A673 (cell line): ENCODE data around the gene AGAP1. TPM values are rescaled to one million over a fixed set of nuclear protein-coding genes. Genes with fewer than 3 reads are reported as not detected.

Experiments
- BruUV-seq: library from RNA; stranded (reverse); fragments of 400-500 nt; replicated peaks from 2 replicates; lab custom pipeline; 2021; lab: Mats Ljungman, UMichigan
- CTCF ChIA-PET: fragments of 300-600 bp; sonication (Branson Sonifier 250); formaldehyde crosslinking; loops from one replicate; lab custom pipeline; 2022; ENCODE audit warnings: antibody characterized with exemption; lab: Charles Lee
- POLR2A ChIA-PET: fragments of 300-600 bp; sonication (Branson Sonifier 250); formaldehyde crosslinking; loops from one replicate; lab custom pipeline; 2022; ENCODE audit warnings: antibody characterized with exemption; ENCODE audit not compliant: low non-redundant PET; lab: Charles Lee
- DNase-seq: peaks from one replicate; pipeline ENCODE4 v3.0.0-alpha.2; 2015; ENCODE audit warnings: low spot score
- H3K27ac ChIP-seq: fragments of 200-600 bp; sonication (generic); 2 replicates; pipeline ENCODE4 v1.5.1; 2016; ENCODE audit warnings: mixed run types, low read depth, mild to moderate bottlenecking, mixed read lengths, antibody characterized with exemption, low read length; ENCODE audit not compliant: poor library complexity, severe bottlenecking
- H3K27me3 ChIP-seq: fragments of 200-600 bp; sonication (generic); replicated peaks from 2 replicates; pipeline ENCODE4 v1.6.1; 2017; ENCODE audit warnings: mixed run types, low read depth, mild to moderate bottlenecking, mixed read lengths, antibody characterized with exemption, low read length; ENCODE audit not compliant: insufficient read depth, poor library complexity
- H3K36me3 ChIP-seq: fragments of 200-600 bp; sonication (generic); 2 replicates; pipeline ENCODE4 v1.6.1; 2016; ENCODE audit warnings: mixed run types, mild to moderate bottlenecking, mixed read lengths, antibody characterized with exemption, low read length; ENCODE audit not compliant: insufficient read depth, poor library complexity, severe bottlenecking
- H3K4me1 ChIP-seq: fragments of 200-600 bp; sonication (generic); 2 replicates; pipeline ENCODE4 v1.6.1; 2017; ENCODE audit warnings: mixed run types, mild to moderate bottlenecking, mixed read lengths, antibody characterized with exemption, low read length; ENCODE audit not compliant: insufficient read depth, poor library complexity, severe bottlenecking
- H3K4me3 ChIP-seq: fragments of 200-600 bp; sonication (generic); 2 replicates; pipeline ENCODE4 v1.5.1; 2016; ENCODE audit warnings: low read depth, mixed run types, mild to moderate bottlenecking, mixed read lengths, low read length; ENCODE audit not compliant: poor library complexity, severe bottlenecking
- H3K9me3 ChIP-seq: fragments of 200-600 bp; sonication (generic); 2 replicates; pipeline ENCODE4 v1.6.1; 2016; ENCODE audit warnings: mixed run types, low read depth, mild to moderate bottlenecking, mixed read lengths, antibody characterized with exemption, low read length; ENCODE audit not compliant: poor library complexity, severe bottlenecking
- EZH2 ChIP-seq: fragments of 200-600 bp; sonication (generic); IDR thresholded peaks from 2 replicates; pipeline ENCODE4 v1.6.1; 2017; ENCODE audit warnings: borderline replicate concordance, low read depth, mild to moderate bottlenecking, mixed read lengths, antibody characterized with exemption, low read length; ENCODE audit not compliant: poor library complexity, severe bottlenecking
- intact Hi-C: fragments of 100-400 bp; cut with micrococcal nuclease; formaldehyde crosslinking; loops from one replicate; pipeline ENCODE4 v1.10.0; 2022; ENCODE audit not compliant: unreplicated experiment
- total RNA-seq: library from RNA; stranded (reverse); gene quantifications from 2 replicates; pipeline ENCODE4 v1.2.3, GENCODE V29; 2021
- TF ChIP-seq, protein P1 (sequence below): fragments of 300-800, 200-600 bp; sonication (generic); conservative IDR thresholded peaks from 2 replicates; pipeline ENCODE4 v1.5.1; 2017; ENCODE audit warnings: low read depth, mild to moderate bottlenecking, antibody characterized with exemption, low read length, moderate library complexity, mixed read lengths

Gene AGAP1
- total RNA-seq, 1 experiment from 2014 or later, result 25.3 TPM

DNA sequence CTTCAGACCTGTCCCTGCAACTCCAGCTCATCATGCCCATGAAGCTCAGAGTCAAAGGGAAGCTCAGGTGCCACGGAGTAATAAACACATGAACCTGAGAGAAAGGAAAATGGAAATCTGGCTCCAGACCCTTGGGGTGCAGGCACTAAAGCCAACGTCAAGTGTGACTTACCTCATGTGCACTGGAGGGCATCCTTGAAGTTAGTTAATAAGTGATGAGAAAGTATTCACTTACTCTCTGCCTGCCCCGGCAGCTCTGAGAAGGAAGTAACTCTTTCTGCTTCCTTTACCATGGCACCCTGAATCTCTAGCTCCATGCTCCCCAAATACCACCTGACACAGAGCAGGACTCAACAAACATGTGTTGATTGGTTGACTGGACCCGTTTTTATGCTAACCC, 21.4 kb upstream of the AGAP1 start:
- TF ChIP-seq, protein P1, sequence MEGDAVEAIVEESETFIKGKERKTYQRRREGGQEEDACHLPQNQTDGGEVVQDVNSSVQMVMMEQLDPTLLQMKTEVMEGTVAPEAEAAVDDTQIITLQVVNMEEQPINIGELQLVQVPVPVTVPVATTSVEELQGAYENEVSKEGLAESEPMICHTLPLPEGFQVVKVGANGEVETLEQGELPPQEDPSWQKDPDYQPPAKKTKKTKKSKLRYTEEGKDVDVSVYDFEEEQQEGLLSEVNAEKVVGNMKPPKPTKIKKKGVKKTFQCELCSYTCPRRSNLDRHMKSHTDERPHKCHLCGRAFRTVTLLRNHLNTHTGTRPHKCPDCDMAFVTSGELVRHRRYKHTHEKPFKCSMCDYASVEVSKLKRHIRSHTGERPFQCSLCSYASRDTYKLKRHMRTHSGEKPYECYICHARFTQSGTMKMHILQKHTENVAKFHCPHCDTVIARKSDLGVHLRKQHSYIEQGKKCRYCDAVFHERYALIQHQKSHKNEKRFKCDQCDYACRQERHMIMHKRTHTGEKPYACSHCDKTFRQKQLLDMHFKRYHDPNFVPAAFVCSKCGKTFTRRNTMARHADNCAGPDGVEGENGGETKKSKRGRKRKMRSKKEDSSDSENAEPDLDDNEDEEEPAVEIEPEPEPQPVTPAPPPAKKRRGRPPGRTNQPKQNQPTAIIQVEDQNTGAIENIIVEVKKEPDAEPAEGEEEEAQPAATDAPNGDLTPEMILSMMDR, result no peak
- no peak for TF ChIP-seq EZH2
- Histone ChIP-seq H3K4me1 (peaks cover 3% of the 10 kb centered on the region), H3K4me3 (no peak overlapping the region), H3K9me3 (no peaks in the 10 kb centered on the region), H3K36me3 (no peaks in the 10 kb centered on the region), H3K27ac (no peak overlapping the region), H3K27me3 (no peaks in the 10 kb centered on the region)
- DNase-seq, result no peak
- ChIA-PET POLR2A (no interaction called here), CTCF (no interaction called here)
- no TSS peak for BruUV-seq
- intact Hi-C loops, result no loop called here

DNA sequence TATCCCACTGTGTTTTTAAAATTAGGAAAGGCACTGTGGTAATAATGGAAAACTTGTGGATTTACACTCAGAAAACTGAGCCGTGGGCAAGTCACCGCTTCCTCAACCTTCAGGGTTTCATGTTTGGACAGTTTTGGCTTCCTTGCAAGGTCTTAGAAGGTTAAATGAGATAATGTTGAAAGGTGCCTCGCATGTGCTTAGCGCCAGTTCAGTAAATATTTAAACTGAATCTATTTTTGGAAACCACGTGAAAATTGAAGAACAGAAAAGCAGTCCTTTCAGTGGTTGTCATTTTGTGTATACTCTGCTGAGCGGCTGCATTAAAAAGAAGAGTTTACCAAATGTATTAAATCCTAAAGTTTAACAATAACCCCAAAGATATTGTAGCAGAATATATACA, 15.2 kb upstream of the AGAP1 start:
- TF ChIP-seq, protein P1, result no peak
- TF ChIP-seq EZH2, result no peak
- Histone ChIP-seq H3K4me3 (no peak overlapping the region), H3K27ac (no peak overlapping the region), H3K27me3 (no peaks in the 10 kb centered on the region), H3K36me3 (no peaks in the 10 kb centered on the region), H3K4me1 (no peaks in the 10 kb centered on the region), H3K9me3 (no peaks in the 10 kb centered on the region)
- DNase-seq, result no peak
- no TSS peak for BruUV-seq
- ChIA-PET POLR2A (no interaction called here), CTCF (no interaction called here)
- intact Hi-C loops, result no loop called here

DNA sequence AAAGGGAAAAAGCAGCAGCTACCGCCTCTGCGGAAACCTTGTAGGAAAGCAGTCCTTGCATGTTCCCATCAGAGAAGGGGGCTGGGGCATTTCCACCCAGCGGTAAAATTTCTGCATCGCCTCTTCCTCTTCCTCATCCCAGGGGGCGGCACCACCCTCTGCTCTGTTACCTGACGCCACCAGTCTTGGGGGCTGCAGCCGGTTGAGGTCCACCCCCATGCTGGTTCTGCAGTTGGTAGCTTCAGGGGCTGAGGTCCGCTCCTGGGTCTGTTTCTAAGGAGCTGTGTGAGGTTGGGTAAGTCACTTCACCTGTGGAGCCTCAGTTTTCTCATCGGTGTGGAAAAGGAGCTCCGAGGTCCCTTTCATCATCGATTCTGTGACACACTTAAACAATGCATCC, 14.2 kb upstream of the AGAP1 start:
- no peaks in the 10 kb centered on the region for H3K36me3 ChIP-seq
- ChIA-PET POLR2A (no interaction called here), CTCF (no interaction called here)

More for the DNA sequence above, 14.2 kb upstream of the AGAP1 start:
- Histone ChIP-seq H3K4me1 (no peaks in the 10 kb centered on the region), H3K27ac (no peak overlapping the region), H3K4me3 (no peak overlapping the region), H3K9me3 (no peaks in the 10 kb centered on the region), H3K27me3 (no peaks in the 10 kb centered on the region)
- TF ChIP-seq, protein P1, result no peak
- TF ChIP-seq EZH2, result no peak
- intact Hi-C loops, result no loop called here
- DNase-seq, result no peak
- BruUV-seq, result no TSS peak
